ENCODE results near the gene EHD1.

The EHD1 gene

GRCh38 chr11:64871492-64871891 lies 6.9 kb downstream of the EHD1 start:
- no peak for DNase-seq

- DNase-seq, result no peak
Observed at GRCh38 chr11:64870893-64871466, 7.4 kb downstream of the EHD1 start.

DNA sequence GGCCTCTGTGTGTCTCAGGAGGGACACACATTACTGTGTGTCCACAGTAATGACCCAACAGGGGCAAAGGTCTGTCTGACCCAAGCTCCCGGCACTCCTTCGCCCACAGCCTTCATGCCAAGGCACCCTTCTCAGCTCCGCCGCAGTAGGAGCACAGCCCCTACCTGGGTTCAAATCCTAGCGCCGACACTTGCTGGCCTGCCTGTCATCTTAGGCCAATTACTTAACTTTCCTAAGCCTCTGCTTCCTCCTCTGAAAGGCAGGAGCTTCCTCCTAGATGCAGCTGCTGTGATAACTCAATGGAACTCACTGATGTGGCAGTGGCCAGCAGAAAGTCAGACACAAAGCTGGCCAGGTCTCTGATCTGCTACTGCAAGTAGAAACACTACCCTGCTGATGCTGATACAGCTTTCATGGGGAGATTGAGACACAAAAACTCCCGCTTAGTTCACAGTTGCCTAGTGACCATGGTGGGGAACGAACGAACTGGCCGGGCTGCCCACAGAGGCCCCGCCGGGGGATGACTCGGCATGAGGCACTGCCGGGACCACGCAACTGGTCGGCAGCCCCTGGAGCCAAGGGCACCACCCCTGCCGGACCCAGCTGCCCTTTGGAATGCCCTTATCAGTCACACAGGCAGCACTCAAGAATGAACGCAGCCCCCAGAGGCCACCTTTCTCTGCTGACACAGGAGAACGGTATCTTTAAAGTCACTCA lies 8.1 kb downstream of the EHD1 start:
- DNase-seq, result peak; percentile 85

- peak; percentile 51 for DNase-seq
Observed at GRCh38 chr11:64869571-64870175, 8.7 kb downstream of the EHD1 start.

GRCh38 chr11:64868904-64869570 lies 9.4 kb downstream of the EHD1 start:
- peak; percentile 100 for DNase-seq

DNA sequence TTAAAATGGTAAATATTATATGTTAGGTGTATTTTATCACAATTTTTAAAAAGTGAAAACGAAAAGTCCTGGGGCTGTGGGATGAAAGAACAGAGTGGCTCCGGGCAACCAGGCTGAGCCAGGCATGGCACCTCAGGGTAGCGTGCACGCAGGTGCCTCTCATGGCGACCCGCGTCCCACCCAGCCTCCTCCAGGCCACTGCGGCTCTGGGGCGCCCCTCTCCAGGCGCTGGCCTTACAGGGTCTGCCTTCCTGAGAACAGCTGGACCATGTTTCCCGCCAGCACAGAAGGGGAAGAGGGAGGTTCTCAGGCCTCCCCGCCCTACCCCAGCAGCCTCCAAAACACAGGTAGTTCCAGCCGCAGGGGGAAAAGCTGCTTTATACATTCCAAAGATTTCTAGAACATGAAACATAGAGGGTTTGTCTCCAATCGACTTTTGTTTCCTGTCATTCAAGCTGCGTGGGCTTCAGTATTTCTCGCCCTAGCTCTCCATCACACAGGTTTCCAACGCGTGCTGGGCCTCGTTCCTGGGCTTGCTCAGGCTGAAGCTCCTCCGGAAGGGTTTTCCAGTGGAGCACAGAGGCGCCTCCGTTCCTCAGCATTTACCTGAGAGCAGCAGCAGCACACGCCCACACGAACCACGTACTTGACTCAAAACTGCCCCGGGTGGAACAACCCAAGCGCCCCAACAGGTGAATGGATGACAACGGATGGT lies 10.5 kb downstream of the EHD1 start:
- peak; percentile 84 for DNase-seq

DNA sequence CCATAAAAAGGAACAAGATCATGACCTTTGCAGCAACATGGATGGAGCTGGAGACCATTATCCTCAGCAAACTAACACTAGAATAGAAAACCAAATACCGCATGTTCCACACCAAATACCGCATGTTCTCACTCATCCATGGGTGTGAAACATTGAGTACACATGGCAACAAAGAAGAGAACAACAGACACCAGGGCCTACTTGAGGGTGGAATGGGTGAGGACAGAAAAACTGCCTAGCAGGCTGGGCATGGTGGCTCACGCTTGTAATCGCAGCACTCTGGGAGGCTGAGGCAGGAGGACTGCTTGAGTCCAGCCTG lies 12.3 kb downstream of the EHD1 start:
- no peak for DNase-seq

GRCh38 chr11:64865286-64866172 lies 12.9 kb downstream of the EHD1 start:
- DNase-seq, result no peak

GRCh38 chr11:64864473-64865285 lies 13.7 kb downstream of the EHD1 start:
- peak; percentile 88 for DNase-seq

DNA sequence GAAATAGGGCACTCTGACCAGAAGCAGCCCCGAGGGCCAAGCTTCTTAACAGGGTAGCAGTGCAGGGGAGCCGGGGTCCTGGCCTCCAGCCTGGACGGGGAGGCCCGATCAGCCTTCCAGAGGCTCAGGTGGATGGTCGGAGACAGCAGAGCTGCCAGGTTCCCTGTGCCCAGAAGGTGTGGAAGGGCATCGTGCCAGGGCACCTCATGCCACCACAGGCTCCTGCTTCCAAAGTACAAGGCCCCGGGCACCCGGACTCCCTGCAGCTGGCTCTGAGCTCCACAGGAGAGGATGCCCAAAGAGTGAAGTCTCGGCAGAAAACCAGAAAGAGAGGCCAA lies 14.3 kb downstream of the EHD1 start:
- DNase-seq, result no peak

DNA sequence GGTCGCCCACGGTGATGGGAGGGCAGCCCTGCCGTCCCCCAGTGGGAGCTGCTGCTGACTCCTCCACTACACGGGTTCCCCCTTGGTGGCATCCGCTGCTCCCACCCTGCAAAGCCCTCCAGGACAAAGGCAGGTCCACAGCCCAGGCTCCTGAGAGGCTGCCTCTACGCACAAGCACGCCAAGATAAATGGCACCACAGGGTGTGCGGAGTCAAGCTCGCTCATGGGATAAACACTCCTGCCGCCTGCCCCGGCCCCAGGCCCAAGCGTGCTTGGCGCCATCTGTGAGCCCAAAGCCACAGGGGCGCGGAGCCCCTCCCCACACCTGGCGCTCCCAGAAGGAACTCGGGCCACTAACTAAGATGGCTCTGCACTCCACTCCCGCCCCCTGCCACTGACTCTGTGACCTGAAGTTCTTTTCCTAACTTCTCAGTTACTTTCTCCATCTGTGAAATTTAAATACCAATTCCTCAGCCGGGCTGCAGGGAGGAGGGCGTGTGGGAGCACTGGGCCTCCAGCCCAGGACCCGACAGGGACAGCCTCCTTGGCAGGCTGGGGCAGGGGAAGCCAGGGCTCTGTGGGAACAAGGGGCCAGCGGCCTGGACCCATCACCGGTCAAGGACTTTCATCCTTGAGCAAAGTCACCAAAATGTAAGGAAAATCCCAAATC lies 14.9 kb downstream of the EHD1 start:
- no peak for DNase-seq

- no peak for DNase-seq
Observed at GRCh38 chr11:64862987-64863390, 15.4 kb downstream of the EHD1 start.

GRCh38 chr11:64861227-64861975 lies 17.0 kb downstream of the EHD1 start:
- no peak for DNase-seq

DNA sequence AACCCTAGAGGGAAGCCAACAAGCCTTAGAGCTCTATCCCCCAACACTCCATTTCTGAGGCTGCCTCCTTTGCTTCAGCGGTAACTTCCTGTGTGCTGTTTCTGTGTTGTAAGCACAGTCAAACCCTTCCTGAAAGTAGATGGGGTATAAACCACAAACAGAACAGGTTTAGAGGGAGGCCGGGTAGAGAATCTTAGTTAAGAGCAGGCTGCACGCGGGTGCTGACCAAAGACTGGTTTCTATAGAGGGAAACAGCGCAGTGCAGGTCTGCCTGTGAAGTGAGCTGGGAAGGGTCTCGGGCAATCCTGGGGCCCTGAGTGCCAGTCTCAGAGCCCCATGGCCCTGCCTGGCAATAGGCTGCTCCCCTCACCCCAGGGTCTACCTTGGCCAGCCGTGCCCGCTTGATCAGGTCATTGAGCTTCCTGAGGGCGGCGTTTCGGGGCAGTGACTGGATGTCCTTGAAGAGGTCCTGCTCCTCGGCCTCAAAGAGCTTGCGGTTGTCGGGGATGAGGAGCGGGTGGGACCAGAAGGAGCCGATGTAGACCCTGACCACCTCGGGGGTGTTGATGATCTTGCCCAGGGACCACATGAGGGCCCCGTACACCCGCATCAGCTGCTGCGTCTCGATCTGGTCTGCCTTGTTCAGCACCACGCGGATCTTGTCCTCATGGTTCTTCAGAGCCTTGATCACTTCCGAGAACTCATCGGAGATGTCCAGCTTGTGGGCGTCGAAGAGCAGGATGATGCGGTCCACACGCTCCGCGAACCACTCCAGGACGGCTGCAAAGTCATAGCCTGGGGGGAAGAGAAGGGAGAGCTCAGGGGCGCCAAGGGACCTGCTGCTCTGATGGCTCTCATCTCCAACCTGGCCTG lies 18.6 kb downstream of the EHD1 start:
- DNase-seq, result no peak

DNA sequence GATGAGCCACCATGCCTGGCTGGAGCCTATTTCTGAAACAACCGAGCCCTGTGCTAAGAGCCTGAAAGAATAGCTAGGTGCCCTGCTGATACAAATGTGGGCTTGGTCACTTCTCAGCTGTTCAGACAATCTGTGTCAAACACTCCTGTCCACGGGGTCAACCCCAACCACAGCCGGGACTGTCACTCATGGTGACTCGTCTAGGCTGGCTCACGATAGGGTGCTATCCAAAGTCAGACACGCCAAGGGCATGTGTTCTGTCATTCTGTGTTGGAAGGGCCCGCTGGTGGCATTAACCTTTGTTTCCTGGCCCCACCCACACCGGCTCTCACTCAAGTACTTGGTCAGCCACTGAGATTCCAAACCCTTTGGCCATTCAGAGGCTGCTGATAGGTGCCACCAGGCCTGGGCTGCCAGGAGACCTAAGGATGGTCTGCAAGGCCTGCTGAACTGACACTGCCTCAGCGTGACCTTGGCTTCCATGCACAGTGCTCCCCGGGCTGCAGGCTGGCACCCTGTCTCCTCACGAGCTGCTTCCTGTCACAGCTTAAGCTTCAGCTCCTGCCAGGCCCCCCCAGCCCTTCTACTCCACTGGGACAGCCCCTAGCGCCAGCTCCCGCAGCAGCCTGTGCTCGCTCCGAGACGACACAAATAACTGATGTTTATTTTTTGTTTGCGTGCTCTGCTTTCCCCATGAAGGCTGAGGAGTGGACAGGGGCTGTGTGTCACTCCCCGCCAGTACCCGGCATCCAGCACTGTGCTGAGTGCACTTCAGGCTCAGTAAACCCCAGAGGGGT lies 19.8 kb downstream of the EHD1 start:
- DNase-seq, result no peak

DNA sequence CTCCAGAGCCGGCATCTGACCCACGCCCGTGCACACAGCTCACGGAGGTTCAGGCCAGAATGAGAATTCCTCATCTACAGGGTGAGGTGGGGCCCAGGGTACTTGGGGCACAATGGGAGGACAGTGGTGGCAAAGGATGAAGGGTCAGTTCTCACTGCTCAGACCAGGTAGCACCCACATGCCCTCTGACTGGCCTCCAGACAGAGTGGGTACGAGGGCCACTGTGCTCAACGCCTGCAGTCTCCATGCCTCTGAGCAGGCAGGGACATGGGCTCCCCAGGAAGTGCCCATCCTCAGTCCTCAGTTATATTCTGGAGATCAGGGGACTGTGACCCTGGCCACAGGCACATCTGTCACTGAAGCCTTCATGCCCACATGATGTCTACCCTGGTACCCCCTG lies 20.9 kb downstream of the EHD1 start:
- DNase-seq, result no peak

GRCh38 chr11:64856382-64857227 lies 21.8 kb downstream of the EHD1 start:
- DNase-seq, result peak; percentile 81
